ENCODE data around the gene COL6A5. TPM values are rescaled to one million over a fixed set of nuclear protein-coding genes. Genes with fewer than 3 reads are reported as not detected.
A peak's percentile ranks its signal among the peaks of the same experiment; 100 is the strongest.

COL6A5 gene
- total and polyA plus RNA-seq, 2 experiments from 2014 or later, result 0.03 to 0.05 TPM

DNA sequence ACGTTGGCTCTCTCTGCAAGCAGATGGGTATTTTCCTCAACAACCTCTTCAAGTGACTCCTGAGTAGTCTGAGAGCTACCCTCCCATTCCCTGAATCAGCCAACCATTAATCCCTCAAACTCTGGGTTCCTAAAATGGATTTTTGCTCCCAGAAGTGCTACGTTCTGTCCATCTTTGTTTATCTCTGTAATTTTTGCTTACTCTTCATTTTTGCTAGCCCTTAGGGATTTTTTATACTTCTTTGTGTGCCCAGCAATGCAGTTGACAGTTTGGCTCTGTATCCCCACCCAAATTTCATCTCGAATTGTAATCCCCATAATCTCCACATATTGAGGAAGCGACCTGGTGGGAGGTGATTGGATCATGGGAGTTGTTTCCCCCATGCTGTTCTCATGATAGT is 35.4 kb upstream of the COL6A5 start:
- no peaks in the 10 kb centered on the region for H3K4me1 ChIP-seq (ENCODE audit: insufficient read depth)
- DNase-seq (ENCODE audit: low spot score) (no peak), ATAC-seq (no peak)
- H4K20me1 ChIP-seq (replicated peaks; ENCODE audit: insufficient read depth), result no peaks in the 10 kb centered on the region
- no peak overlapping the region for H3K4me2 ChIP-seq
- TF ChIP-seq ZNF331 (CRISPR knock-in tag; IDR thresholded peaks at IDR 0.05; ENCODE audit: low read depth) (no peak), CREB1 (CRISPR knock-in tag; IDR thresholded peaks at IDR 0.05; ENCODE audit: low read depth) (no peak), POLR2AphosphoS5 (IDR thresholded peaks at IDR 0.05; ENCODE audit: low read depth) (no peak), ZNF114 (CRISPR knock-in tag; IDR thresholded peaks at IDR 0.05) (no peak), JUNB (IDR thresholded peaks at IDR 0.05; ENCODE audit: unreplicated experiment) (no peak), EZH2 (IDR thresholded peaks at IDR 0.05; ENCODE audit: low read depth, unreplicated experiment) (no peak), EZH2phosphoT487 (IDR thresholded peaks at IDR 0.05; ENCODE audit: unreplicated experiment) (no peak), NANOG (IDR thresholded peaks at IDR 0.05; ENCODE audit: borderline replicate concordance) (no peak), STAT1 (IDR thresholded peaks at IDR 0.05; ENCODE audit: unreplicated experiment) (no peak)
- TF ChIP-seq, protein P1, sequence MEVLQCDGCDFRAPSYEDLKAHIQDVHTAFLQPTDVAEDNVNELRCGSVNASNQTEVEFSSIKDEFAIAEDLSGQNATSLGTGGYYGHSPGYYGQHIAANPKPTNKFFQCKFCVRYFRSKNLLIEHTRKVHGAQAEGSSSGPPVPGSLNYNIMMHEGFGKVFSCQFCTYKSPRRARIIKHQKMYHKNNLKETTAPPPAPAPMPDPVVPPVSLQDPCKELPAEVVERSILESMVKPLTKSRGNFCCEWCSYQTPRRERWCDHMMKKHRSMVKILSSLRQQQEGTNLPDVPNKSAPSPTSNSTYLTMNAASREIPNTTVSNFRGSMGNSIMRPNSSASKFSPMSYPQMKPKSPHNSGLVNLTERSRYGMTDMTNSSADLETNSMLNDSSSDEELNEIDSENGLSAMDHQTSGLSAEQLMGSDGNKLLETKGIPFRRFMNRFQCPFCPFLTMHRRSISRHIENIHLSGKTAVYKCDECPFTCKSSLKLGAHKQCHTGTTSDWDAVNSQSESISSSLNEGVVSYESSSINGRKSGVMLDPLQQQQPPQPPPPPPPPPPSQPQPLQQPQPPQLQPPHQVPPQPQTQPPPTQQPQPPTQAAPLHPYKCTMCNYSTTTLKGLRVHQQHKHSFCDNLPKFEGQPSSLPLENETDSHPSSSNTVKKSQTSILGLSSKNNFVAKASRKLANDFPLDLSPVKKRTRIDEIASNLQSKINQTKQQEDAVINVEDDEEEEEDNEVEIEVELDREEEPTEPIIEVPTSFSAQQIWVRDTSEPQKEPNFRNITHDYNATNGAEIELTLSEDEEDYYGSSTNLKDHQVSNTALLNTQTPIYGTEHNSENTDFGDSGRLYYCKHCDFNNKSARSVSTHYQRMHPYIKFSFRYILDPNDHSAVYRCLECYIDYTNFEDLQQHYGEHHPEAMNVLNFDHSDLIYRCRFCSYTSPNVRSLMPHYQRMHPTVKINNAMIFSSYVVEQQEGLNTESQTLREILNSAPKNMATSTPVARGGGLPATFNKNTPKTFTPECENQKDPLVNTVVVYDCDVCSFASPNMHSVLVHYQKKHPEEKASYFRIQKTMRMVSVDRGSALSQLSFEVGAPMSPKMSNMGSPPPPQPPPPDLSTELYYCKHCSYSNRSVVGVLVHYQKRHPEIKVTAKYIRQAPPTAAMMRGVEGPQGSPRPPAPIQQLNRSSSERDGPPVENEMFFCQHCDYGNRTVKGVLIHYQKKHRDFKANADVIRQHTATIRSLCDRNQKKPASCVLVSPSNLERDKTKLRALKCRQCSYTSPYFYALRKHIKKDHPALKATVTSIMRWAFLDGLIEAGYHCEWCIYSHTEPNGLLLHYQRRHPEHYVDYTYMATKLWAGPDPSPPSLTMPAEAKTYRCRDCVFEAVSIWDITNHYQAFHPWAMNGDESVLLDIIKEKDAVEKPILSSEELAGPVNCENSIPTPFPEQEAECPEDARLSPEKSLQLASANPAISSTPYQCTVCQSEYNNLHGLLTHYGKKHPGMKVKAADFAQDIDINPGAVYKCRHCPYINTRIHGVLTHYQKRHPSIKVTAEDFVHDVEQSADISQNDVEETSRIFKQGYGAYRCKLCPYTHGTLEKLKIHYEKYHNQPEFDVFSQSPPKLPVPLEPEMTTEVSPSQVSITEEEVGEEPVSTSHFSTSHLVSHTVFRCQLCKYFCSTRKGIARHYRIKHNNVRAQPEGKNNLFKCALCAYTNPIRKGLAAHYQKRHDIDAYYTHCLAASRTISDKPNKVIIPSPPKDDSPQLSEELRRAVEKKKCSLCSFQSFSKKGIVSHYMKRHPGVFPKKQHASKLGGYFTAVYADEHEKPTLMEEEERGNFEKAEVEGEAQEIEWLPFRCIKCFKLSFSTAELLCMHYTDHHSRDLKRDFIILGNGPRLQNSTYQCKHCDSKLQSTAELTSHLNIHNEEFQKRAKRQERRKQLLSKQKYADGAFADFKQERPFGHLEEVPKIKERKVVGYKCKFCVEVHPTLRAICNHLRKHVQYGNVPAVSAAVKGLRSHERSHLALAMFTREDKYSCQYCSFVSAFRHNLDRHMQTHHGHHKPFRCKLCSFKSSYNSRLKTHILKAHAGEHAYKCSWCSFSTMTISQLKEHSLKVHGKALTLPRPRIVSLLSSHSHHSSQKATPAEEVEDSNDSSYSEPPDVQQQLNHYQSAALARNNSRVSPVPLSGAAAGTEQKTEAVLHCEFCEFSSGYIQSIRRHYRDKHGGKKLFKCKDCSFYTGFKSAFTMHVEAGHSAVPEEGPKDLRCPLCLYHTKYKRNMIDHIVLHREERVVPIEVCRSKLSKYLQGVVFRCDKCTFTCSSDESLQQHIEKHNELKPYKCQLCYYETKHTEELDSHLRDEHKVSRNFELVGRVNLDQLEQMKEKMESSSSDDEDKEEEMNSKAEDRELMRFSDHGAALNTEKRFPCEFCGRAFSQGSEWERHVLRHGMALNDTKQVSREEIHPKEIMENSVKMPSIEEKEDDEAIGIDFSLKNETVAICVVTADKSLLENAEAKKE (CRISPR knock-in tag; IDR thresholded peaks at IDR 0.05), result no peak
- TF ChIP-seq, protein P2, sequence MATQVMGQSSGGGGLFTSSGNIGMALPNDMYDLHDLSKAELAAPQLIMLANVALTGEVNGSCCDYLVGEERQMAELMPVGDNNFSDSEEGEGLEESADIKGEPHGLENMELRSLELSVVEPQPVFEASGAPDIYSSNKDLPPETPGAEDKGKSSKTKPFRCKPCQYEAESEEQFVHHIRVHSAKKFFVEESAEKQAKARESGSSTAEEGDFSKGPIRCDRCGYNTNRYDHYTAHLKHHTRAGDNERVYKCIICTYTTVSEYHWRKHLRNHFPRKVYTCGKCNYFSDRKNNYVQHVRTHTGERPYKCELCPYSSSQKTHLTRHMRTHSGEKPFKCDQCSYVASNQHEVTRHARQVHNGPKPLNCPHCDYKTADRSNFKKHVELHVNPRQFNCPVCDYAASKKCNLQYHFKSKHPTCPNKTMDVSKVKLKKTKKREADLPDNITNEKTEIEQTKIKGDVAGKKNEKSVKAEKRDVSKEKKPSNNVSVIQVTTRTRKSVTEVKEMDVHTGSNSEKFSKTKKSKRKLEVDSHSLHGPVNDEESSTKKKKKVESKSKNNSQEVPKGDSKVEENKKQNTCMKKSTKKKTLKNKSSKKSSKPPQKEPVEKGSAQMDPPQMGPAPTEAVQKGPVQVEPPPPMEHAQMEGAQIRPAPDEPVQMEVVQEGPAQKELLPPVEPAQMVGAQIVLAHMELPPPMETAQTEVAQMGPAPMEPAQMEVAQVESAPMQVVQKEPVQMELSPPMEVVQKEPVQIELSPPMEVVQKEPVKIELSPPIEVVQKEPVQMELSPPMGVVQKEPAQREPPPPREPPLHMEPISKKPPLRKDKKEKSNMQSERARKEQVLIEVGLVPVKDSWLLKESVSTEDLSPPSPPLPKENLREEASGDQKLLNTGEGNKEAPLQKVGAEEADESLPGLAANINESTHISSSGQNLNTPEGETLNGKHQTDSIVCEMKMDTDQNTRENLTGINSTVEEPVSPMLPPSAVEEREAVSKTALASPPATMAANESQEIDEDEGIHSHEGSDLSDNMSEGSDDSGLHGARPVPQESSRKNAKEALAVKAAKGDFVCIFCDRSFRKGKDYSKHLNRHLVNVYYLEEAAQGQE (IDR thresholded peaks at IDR 0.05; ENCODE audit: unreplicated experiment), result no peak
- TF ChIP-seq, protein P3, sequence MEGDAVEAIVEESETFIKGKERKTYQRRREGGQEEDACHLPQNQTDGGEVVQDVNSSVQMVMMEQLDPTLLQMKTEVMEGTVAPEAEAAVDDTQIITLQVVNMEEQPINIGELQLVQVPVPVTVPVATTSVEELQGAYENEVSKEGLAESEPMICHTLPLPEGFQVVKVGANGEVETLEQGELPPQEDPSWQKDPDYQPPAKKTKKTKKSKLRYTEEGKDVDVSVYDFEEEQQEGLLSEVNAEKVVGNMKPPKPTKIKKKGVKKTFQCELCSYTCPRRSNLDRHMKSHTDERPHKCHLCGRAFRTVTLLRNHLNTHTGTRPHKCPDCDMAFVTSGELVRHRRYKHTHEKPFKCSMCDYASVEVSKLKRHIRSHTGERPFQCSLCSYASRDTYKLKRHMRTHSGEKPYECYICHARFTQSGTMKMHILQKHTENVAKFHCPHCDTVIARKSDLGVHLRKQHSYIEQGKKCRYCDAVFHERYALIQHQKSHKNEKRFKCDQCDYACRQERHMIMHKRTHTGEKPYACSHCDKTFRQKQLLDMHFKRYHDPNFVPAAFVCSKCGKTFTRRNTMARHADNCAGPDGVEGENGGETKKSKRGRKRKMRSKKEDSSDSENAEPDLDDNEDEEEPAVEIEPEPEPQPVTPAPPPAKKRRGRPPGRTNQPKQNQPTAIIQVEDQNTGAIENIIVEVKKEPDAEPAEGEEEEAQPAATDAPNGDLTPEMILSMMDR (conservative IDR thresholded peaks at IDR 0.05; ENCODE audit: low read depth in 2 of 2), result no peak
- TF ChIP-seq, protein P4, sequence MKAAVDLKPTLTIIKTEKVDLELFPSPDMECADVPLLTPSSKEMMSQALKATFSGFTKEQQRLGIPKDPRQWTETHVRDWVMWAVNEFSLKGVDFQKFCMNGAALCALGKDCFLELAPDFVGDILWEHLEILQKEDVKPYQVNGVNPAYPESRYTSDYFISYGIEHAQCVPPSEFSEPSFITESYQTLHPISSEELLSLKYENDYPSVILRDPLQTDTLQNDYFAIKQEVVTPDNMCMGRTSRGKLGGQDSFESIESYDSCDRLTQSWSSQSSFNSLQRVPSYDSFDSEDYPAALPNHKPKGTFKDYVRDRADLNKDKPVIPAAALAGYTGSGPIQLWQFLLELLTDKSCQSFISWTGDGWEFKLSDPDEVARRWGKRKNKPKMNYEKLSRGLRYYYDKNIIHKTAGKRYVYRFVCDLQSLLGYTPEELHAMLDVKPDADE (IDR thresholded peaks at IDR 0.05), result no peak
- no peak overlapping the region for H3K4me3 ChIP-seq
- H3K79me2 ChIP-seq (replicated peaks; ENCODE audit: insufficient read depth), result no peaks in the 10 kb centered on the region
- H3K4me1 Mint-ChIP-seq, result peaks cover 3% of the 10 kb centered on the region; the same call in 1 of the 3 replicates
- H3K27ac Mint-ChIP-seq, result peak overlapping the region; percentile 0; the same call in 1 of the 2 replicates
- no peaks in the 10 kb centered on the region for H3K36me3 Mint-ChIP-seq (ENCODE audit: low read depth)
- no peaks in the 10 kb centered on the region for H3K27me3 ChIP-seq (ENCODE audit: insufficient read depth)
- H3K27ac ChIP-seq (ENCODE audit: low read depth), result no peak overlapping the region
- no peaks in the 10 kb centered on the region for H3K9me2 ChIP-seq (ENCODE audit: insufficient read depth)
- no peaks in the 10 kb centered on the region; the same call in 2 of the 3 replicates for H3K9me3 Mint-ChIP-seq
- no peaks in the 10 kb centered on the region for H3K27me3 Mint-ChIP-seq (ENCODE audit: insufficient read depth, low read depth, poor library complexity)
- H2AFZ ChIP-seq, result no peak overlapping the region
- no peak overlapping the region for H3K4me3 Mint-ChIP-seq
- H3F3A ChIP-seq (replicated peaks; ENCODE audit: low read depth), result no peaks in the 10 kb centered on the region
- no peaks in the 10 kb centered on the region for H3K36me3 ChIP-seq (ENCODE audit: insufficient read depth)
